ENCODE data around the gene CLDN6. TPM values are rescaled to one million over a fixed set of nuclear protein-coding genes. Genes with fewer than 3 reads are reported as not detected.

Gene CLDN6
- total and polyA plus RNA-seq, 2 of the 13 experiments (the other 11 are each of a cell fraction or from before 2014, with no cell fraction given), result 5.9 to 7.6 TPM

- TF ChIP-seq ZNF564 (CRISPR knock-in tag; IDR thresholded peaks at IDR 0.05) (0 out of 2 replicates have a peak, but pooled peaks have one; percentile 21), ZNF337 (CRISPR knock-in tag; IDR thresholded peaks at IDR 0.05; ENCODE audit: borderline replicate concordance, low read depth) (no peak), ZNF644 (CRISPR knock-in tag; IDR thresholded peaks at IDR 0.05; ENCODE audit: low read depth) (no peak), TOE1 (CRISPR knock-in tag; IDR thresholded peaks at IDR 0.05) (no peak), ZNF580 (CRISPR knock-in tag; IDR thresholded peaks at IDR 0.05; ENCODE audit: borderline replicate concordance, low read depth) (no peak), HIVEP1 (CRISPR knock-in tag; IDR thresholded peaks at IDR 0.05) (no peak), CC2D1A (CRISPR knock-in tag; IDR thresholded peaks at IDR 0.05) (no peak), ELF3 (CRISPR knock-in tag; IDR thresholded peaks at IDR 0.05) (peak; percentile 30; the same call in 1 of the 2 replicates), SSRP1 (CRISPR knock-in tag; IDR thresholded peaks at IDR 0.05) (no peak), NR1H2 (CRISPR knock-in tag; IDR thresholded peaks at IDR 0.05; ENCODE audit: borderline replicate concordance, low read depth) (no peak), ZNF639 (CRISPR knock-in tag; conservative IDR thresholded peaks at IDR 0.05) (no peak), ZNF816 (CRISPR knock-in tag; IDR thresholded peaks at IDR 0.05; ENCODE audit: borderline replicate concordance) (no peak), FOXJ3 (CRISPR knock-in tag; IDR thresholded peaks at IDR 0.05; ENCODE audit: borderline replicate concordance) (no peak; the same call in 1 of the 2 replicates), PREB (CRISPR knock-in tag; IDR thresholded peaks at IDR 0.05) (no peak), MED1 (CRISPR knock-in tag; IDR thresholded peaks at IDR 0.05) (peak; percentile 48; the same call in 1 of the 2 replicates)
- TF ChIP-seq, protein P1, sequence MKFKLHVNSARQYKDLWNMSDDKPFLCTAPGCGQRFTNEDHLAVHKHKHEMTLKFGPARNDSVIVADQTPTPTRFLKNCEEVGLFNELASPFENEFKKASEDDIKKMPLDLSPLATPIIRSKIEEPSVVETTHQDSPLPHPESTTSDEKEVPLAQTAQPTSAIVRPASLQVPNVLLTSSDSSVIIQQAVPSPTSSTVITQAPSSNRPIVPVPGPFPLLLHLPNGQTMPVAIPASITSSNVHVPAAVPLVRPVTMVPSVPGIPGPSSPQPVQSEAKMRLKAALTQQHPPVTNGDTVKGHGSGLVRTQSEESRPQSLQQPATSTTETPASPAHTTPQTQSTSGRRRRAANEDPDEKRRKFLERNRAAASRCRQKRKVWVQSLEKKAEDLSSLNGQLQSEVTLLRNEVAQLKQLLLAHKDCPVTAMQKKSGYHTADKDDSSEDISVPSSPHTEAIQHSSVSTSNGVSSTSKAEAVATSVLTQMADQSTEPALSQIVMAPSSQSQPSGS (CRISPR knock-in tag; IDR thresholded peaks at IDR 0.05), result no peak
- TF ChIP-seq, protein P2, sequence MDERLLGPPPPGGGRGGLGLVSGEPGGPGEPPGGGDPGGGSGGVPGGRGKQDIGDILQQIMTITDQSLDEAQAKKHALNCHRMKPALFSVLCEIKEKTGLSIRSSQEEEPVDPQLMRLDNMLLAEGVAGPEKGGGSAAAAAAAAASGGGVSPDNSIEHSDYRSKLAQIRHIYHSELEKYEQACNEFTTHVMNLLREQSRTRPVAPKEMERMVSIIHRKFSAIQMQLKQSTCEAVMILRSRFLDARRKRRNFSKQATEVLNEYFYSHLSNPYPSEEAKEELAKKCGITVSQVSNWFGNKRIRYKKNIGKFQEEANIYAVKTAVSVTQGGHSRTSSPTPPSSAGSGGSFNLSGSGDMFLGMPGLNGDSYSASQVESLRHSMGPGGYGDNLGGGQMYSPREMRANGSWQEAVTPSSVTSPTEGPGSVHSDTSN (CRISPR knock-in tag; IDR thresholded peaks at IDR 0.05), result no peak
- TF ChIP-seq, protein P3, sequence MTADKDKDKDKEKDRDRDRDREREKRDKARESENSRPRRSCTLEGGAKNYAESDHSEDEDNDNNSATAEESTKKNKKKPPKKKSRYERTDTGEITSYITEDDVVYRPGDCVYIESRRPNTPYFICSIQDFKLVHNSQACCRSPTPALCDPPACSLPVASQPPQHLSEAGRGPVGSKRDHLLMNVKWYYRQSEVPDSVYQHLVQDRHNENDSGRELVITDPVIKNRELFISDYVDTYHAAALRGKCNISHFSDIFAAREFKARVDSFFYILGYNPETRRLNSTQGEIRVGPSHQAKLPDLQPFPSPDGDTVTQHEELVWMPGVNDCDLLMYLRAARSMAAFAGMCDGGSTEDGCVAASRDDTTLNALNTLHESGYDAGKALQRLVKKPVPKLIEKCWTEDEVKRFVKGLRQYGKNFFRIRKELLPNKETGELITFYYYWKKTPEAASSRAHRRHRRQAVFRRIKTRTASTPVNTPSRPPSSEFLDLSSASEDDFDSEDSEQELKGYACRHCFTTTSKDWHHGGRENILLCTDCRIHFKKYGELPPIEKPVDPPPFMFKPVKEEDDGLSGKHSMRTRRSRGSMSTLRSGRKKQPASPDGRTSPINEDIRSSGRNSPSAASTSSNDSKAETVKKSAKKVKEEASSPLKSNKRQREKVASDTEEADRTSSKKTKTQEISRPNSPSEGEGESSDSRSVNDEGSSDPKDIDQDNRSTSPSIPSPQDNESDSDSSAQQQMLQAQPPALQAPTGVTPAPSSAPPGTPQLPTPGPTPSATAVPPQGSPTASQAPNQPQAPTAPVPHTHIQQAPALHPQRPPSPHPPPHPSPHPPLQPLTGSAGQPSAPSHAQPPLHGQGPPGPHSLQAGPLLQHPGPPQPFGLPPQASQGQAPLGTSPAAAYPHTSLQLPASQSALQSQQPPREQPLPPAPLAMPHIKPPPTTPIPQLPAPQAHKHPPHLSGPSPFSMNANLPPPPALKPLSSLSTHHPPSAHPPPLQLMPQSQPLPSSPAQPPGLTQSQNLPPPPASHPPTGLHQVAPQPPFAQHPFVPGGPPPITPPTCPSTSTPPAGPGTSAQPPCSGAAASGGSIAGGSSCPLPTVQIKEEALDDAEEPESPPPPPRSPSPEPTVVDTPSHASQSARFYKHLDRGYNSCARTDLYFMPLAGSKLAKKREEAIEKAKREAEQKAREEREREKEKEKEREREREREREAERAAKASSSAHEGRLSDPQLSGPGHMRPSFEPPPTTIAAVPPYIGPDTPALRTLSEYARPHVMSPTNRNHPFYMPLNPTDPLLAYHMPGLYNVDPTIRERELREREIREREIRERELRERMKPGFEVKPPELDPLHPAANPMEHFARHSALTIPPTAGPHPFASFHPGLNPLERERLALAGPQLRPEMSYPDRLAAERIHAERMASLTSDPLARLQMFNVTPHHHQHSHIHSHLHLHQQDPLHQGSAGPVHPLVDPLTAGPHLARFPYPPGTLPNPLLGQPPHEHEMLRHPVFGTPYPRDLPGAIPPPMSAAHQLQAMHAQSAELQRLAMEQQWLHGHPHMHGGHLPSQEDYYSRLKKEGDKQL (CRISPR knock-in tag; IDR thresholded peaks at IDR 0.05; ENCODE audit: low read depth), result no peak
Measured at GRCh38 chr16:2980227-2981176, 37.5 kb downstream of the CLDN6 start, which contains the start of gene PKMYT1 (continued).
